Gastroesophageal sphincter (tissue), 4 donors: ENCODE results near the gene CCDC7. TPM values are rescaled to one million over a fixed set of nuclear protein-coding genes. Genes with fewer than 3 reads are reported as not detected.

Source experiments
- ATAC-seq: fragments of 150-250 bp; one replicate; pipeline ENCODE4 v1.9.1; 2016; ENCODE audit warnings: mild to moderate bottlenecking, moderate library complexity
- H3K27ac ChIP-seq, 4 donors: fragments of 200-600 bp; sonication (generic) in 3 of 4; 1 replicate in 3 of 4; 2 replicates in 1 of 4; pipeline ENCODE4 v1.5.1; 2016 to 2019
- H3K27me3 ChIP-seq: fragments of 200-600 bp; sonication (generic); one replicate; pipeline ENCODE4 v1.5.1; 2019
- H3K36me3 ChIP-seq, 2 donors: fragments of 200-600 bp; sonication (generic); one replicate each; pipeline ENCODE4 v1.5.1; 2019; ENCODE audit warnings: control low read depth in 1 of 2
- H3K4me1 ChIP-seq, 3 donors: fragments of 200-600 bp; sonication (generic); 1 replicate in 2 of 3; 2 replicates in 1 of 3; pipeline ENCODE4 v1.5.1; 2016 to 2019; ENCODE audit warnings: control low read depth in 2 of 3
- H3K4me3 ChIP-seq, 2 donors: fragments of 200-600 bp; sonication (generic); one replicate each; pipeline ENCODE4 v1.5.1; 2019; ENCODE audit warnings: mild to moderate bottlenecking in 1 of 2, moderate library complexity in 1 of 2
- H3K9me3 ChIP-seq, 3 donors: fragments of 200-600 bp; sonication (generic); one replicate each; pipeline ENCODE4 v1.5.1; 2017 to 2019; ENCODE audit warnings: control low read depth in 2 of 3
- EP300 ChIP-seq: sonication (generic); formaldehyde crosslinking; IDR thresholded peaks from one replicate; pipeline ENCODE4 v1.6.1; 2017; ENCODE audit warnings: antibody characterized with exemption, mild to moderate bottlenecking
- POLR2A ChIP-seq, 2 donors: fragments of 450-650 bp; IDR thresholded peaks; one replicate each; pipeline ENCODE4 v1.6.1; 2017; ENCODE audit warnings: antibody characterized with exemption in 2 of 2, mild to moderate bottlenecking in 2 of 2, moderate library complexity in 1 of 2
- POLR2AphosphoS5 ChIP-seq: sonication (generic); formaldehyde crosslinking; IDR thresholded peaks from one replicate; pipeline ENCODE4 v1.6.1; 2017; ENCODE audit warnings: antibody characterized with exemption
- WGBS, 2 donors: methylation state at CpG; one replicate each; pipeline ENCODE4 v1.1.5; 2018; ENCODE audit warnings: low coverage in 1 of 2; 5-methylcytosine and 5-hydroxymethylcytosine counted together
- total RNA-seq, 4 donors: library from RNA; depleted of rRNA; stranded (reverse); fragments of >200 nt; gene quantifications; one replicate each; pipeline ENCODE4 v1.1.0, GENCODE V29; 2016
- TF ChIP-seq, protein P1 (sequence below), 4 experiments: fragments of 200-600 bp in 2 of 4; fragments of 450-650 bp in 2 of 4; sonication (generic) in 1 of 4; IDR thresholded peaks; one replicate each; pipeline ENCODE4 v1.5.1; 2017 to 2019; ENCODE audit warnings: antibody characterized with exemption in 4 of 4, mild to moderate bottlenecking in 2 of 4, moderate library complexity in 2 of 4

CCDC7 gene
- total RNA-seq, 4 donors from 2014 or later: 20.8 to 67.3 (median 36.0) TPM

DNA sequence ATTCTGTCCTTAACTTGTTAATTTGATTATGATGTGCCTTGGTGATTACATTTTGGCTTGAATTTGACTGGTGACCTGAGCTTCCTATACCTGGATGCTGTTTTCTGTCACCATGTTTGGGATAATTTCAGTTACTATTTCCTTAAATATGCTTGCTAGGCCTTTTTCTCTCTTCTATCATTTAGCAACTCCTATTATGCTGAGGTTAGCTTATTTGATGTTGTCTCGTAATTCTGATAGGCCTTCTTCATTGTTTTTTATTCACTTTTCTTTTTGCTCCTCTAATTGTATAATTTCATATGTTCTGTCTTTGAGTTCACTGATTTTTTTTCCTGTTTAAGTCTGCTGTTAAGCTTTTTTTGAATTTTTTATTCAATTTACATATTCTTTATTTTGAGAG is 327.2 kb downstream of the CCDC7 start:
- WGBS, 2 donors: 85 to 100% methylated on average over 1 of the region's 1 CpG

DNA sequence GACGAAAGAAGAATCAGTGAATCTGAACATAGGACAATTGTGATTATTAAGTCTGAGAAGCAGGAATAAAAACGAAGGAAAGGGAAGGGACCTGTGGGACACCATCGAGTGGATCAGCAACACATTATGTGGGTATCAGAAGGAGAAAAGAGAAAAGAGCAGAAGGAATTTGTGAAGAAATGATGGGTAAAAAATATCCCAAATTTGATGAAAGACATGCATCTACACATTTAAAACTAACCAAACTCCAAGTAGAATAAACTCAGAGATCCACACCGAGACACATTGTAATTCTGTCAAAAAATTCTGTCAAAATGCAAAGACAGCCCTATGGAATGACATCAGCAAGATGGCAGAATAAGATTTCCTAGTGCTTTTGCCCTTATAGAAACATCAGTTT is 341.0 kb downstream of the CCDC7 start:
- Histone ChIP-seq H3K36me3 (no peaks in the 10 kb centered on the region), H3K4me3 (no peak overlapping the region), H3K4me1 (no peaks in the 10 kb centered on the region), H3K27me3 (no peaks in the 10 kb centered on the region), H3K9me3 (peaks cover 0 to 19% (median 0%) of the 10 kb centered on the region in 3 donors), H3K27ac (no peak overlapping the region)
- WGBS, 2 donors: 90 to 96% methylated on average over 4 of the region's 4 CpGs
- no peak for ATAC-seq
- no peak for TF ChIP-seq EP300
- TF ChIP-seq, protein P1, sequence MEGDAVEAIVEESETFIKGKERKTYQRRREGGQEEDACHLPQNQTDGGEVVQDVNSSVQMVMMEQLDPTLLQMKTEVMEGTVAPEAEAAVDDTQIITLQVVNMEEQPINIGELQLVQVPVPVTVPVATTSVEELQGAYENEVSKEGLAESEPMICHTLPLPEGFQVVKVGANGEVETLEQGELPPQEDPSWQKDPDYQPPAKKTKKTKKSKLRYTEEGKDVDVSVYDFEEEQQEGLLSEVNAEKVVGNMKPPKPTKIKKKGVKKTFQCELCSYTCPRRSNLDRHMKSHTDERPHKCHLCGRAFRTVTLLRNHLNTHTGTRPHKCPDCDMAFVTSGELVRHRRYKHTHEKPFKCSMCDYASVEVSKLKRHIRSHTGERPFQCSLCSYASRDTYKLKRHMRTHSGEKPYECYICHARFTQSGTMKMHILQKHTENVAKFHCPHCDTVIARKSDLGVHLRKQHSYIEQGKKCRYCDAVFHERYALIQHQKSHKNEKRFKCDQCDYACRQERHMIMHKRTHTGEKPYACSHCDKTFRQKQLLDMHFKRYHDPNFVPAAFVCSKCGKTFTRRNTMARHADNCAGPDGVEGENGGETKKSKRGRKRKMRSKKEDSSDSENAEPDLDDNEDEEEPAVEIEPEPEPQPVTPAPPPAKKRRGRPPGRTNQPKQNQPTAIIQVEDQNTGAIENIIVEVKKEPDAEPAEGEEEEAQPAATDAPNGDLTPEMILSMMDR (IDR thresholded peaks at IDR 0.05): no peak
- no peak for TF ChIP-seq POLR2AphosphoS5
- TF ChIP-seq POLR2A (IDR thresholded peaks at IDR 0.05): no peak

More for the DNA sequence above, 327.2 kb downstream of the CCDC7 start:
- no peaks in the 10 kb centered on the region for H3K4me1 ChIP-seq
- no peak overlapping the region for H3K27ac ChIP-seq
- ATAC-seq: no peak
- TF ChIP-seq, protein P1 (IDR thresholded peaks at IDR 0.05): no peak
- TF ChIP-seq POLR2AphosphoS5: no peak
- no peak for TF ChIP-seq EP300
- no peak for TF ChIP-seq POLR2A (IDR thresholded peaks at IDR 0.05)
- peaks cover 0 to 42% (median 0%) of the 10 kb centered on the region in 3 donors for H3K9me3 ChIP-seq
- no peaks in the 10 kb centered on the region for H3K27me3 ChIP-seq
- H3K4me3 ChIP-seq: no peak overlapping the region
- no peaks in the 10 kb centered on the region for H3K36me3 ChIP-seq

DNA sequence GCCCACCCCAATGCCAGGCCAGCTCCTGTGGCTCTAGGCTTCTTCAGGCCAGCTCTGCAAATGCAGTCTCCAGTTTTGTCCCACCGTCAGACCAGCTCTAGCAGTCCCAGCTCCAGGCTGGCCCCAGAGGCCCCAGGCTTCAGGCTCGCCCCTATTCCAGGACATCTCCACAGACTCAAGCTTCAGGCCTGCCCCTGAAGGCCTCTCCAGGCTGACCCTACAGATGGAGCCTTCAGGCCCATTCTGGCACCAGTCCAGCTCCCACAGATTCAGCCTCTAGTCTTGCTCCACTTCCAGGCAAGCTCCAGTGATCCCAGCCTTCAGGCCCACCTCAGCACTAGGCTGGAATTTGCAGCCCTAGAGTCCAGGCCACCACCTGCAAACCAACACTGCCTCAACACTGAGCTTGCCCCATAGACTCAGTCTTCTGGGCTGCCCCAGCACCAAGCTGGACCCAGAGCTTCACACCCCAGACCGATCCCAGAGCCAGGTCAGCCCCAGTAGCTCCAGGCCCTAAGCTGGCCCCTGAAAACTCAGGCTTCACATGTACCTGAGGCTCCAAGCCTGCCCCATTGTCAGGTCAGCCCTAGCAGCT is 341.8 kb downstream of the CCDC7 start:
- Histone ChIP-seq H3K27me3 (no peaks in the 10 kb centered on the region), H3K4me3 (no peak overlapping the region), H3K27ac (no peak overlapping the region), H3K9me3 (peaks cover 0 to 19% (median 0%) of the 10 kb centered on the region in 3 donors), H3K4me1 (no peaks in the 10 kb centered on the region), H3K36me3 (no peaks in the 10 kb centered on the region)
- WGBS, 2 donors: 83 to 100% methylated on average over 1 to 2 of the region's 3 CpGs
- ATAC-seq: no peak
- TF ChIP-seq EP300 (no peak), POLR2AphosphoS5 (no peak), POLR2A (IDR thresholded peaks at IDR 0.05) (no peak)
- TF ChIP-seq, protein P1 (IDR thresholded peaks at IDR 0.05): no peak

DNA sequence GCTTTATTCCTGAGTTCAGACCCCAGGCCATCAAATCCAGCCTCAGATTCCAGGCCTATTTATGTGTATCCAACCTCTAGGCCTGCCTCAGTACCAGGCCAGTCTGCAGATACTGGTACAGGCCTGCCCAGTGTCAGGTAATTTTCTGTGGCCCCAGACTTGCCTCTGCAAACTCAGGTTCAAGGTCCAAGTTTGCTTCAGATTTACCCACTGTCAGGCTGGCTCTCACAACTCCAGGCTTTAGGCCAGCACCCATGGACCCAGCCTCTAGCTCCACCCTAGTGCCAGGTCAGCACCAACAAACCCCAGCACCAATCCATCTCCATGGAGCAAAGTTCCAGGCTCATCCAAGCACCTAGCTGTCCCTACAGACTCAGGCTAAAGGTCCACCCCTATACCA is 342.4 kb downstream of the CCDC7 start:
- Histone ChIP-seq H3K4me1 (no peaks in the 10 kb centered on the region), H3K36me3 (no peaks in the 10 kb centered on the region), H3K27me3 (no peaks in the 10 kb centered on the region), H3K27ac (no peak overlapping the region), H3K4me3 (no peak overlapping the region), H3K9me3 (peaks cover 0 to 19% (median 0%) of the 10 kb centered on the region in 3 donors)
- ATAC-seq: no peak
- TF ChIP-seq, protein P1 (IDR thresholded peaks at IDR 0.05): no peak
- no peak for TF ChIP-seq EP300
- no peak for TF ChIP-seq POLR2A (IDR thresholded peaks at IDR 0.05)
- TF ChIP-seq POLR2AphosphoS5: no peak

DNA sequence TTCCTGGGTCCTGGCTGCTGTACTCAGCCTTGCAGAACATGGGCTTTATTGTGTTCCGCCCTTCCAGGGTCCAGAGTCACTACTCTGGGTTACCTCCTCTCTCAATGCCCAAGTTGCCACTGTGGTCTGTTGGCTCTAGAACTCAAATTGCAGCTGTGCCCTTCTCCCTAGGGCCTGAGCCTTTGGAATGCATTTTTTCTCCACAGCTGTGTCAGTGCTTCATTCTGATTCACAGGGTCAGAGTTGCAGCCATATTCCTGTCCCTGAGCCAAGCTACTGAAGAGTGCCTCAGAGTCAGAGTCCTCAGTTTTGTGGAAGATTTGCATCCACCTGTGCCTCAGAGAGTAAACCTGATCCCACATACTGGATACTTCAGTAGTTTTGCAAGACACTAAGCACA is 344.5 kb downstream of the CCDC7 start:
- TF ChIP-seq EP300: no peak
- TF ChIP-seq, protein P1 (IDR thresholded peaks at IDR 0.05): no peak
- TF ChIP-seq POLR2A (IDR thresholded peaks at IDR 0.05): no peak
- no peak for TF ChIP-seq POLR2AphosphoS5
- H3K36me3 ChIP-seq: no peaks in the 10 kb centered on the region
- no peaks in the 10 kb centered on the region for H3K27me3 ChIP-seq
- peaks cover 0 to 19% (median 0%) of the 10 kb centered on the region in 3 donors for H3K9me3 ChIP-seq
- no peak for ATAC-seq
- H3K4me1 ChIP-seq: no peaks in the 10 kb centered on the region
- H3K4me3 ChIP-seq: no peak overlapping the region
- no CpG with 5 or more reads among the region's 1 CpG for WGBS, 2 donors
- no peak overlapping the region for H3K27ac ChIP-seq
